Activated B cell treated with CpG ODN at 0.5 μM for 24 hours (primary cell): ENCODE measurements around the gene CRTC3. TPM values are rescaled to one million over a fixed set of nuclear protein-coding genes. Genes with fewer than 3 reads are reported as not detected.

Experiments
- ATAC-seq: fragments of 200-7000 bp; cut with Tn5 transposase; one replicate; pipeline ENCODE4 v1.10.0; 2021; ENCODE audit warnings: low read depth, mild to moderate bottlenecking, moderate library complexity
- CTCF ChIA-PET: fragments of 350-600 bp; sonication (Branson Sonifier 250); formaldehyde crosslinking; loops from one replicate; lab custom pipeline; 2021; ENCODE audit warnings: antibody characterized with exemption; lab: Charles Lee
- POLR2A ChIA-PET: fragments of 350-600 bp; sonication (Branson Sonifier 250); formaldehyde crosslinking; loops from one replicate; lab custom pipeline; 2021; ENCODE audit warnings: antibody characterized with exemption; lab: Charles Lee
- DNase-seq: peaks from one replicate; pipeline ENCODE4 v3.0.0; 2022
- H3K27ac Mint-ChIP-seq: one replicate; pipeline ENCODE4 v1.8.0; 2020; ENCODE audit warnings: mixed read lengths
- H3K27me3 Mint-ChIP-seq: one replicate; pipeline ENCODE4 v1.8.0; 2021; ENCODE audit warnings: mixed read lengths
- H3K36me3 Mint-ChIP-seq: one replicate; pipeline ENCODE4 v1.8.0; 2021; ENCODE audit warnings: low read depth, mixed read lengths
- H3K4me1 Mint-ChIP-seq: one replicate; pipeline ENCODE4 v1.8.0; 2021; ENCODE audit warnings: mixed read lengths
- H3K4me3 Mint-ChIP-seq: one replicate; pipeline ENCODE4 v1.8.0; 2020; ENCODE audit warnings: mild to moderate bottlenecking, mixed read lengths
- H3K9me3 Mint-ChIP-seq: one replicate; pipeline ENCODE4 v1.8.0; 2020; ENCODE audit warnings: mixed read lengths
- intact Hi-C: fragments of 100-400 bp; cut with micrococcal nuclease; formaldehyde crosslinking; loops from one replicate; pipeline ENCODE4 v1.15.1; 2024
- total RNA-seq: library from RNA; stranded (reverse); gene quantifications from 2 replicates; pipeline ENCODE4 v1.2.3, GENCODE V29; 2022
- TF ChIP-seq, protein P1 (sequence below): fragments of 200-600 bp; IDR thresholded peaks from one replicate; pipeline ENCODE4 v1.8.0; 2022; ENCODE audit warnings: antibody characterized with exemption, mild to moderate bottlenecking

Gene CRTC3
- total RNA-seq, 1 donor from 2014 or later, result 65.0 TPM

DNA sequence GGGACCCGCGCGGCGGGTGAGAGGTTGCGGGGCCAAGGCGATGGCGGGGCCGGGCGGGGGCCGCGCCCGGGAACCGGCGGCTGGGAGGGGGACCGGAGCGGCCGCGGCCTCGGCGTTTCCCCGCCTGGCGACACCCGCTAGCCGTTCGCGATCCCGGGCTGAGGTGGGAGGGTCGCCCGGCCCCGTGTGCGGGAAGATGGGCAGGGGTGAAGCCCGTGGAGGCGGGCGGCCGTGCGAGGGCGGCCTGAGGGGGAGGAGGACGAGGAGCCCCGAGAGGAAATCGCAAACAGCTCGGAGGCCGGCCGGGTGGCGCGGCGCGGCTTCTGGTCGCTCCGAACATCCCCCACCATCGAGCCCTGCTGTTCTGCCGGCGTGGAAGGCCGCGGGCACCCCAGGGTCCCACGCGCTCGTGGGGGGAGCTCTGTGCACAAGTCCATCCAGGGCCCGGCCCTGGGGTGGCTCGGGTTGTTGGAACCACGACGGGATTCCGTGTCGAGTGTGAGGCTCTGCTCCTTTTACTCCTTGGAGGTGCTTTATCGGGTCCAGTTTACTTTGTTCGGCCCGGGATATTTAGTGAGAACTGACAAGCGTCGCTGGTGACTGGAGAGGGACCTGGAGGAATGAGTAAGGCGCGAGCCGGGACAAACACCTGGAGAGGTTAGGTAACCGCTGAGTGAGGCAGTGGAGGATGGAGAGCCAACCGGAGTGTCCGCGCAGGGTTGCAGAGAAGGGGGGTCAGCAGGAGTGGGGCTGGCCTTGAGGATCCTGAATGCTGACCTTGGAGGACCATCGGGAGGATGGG is 728 bp downstream of the CRTC3 start:
- POLR2A ChIA-PET, result interaction anchor here (0.7 to 3.3 kb wide), 14 partner anchors 9 to 400 kb away, joined by 3 to 28 read pairs (median 5); partner anchors contain the start of genes CIB1, GDPGP1 and IQGAP1
- Mint-ChIP-seq H3K27ac (peak overlapping the region; percentile 81), H3K36me3 (peaks cover 2% of the 10 kb centered on the region), H3K4me1 (peaks cover 51% of the 10 kb centered on the region), H3K4me3 (peak overlapping the region; percentile 95), H3K27me3 (no peaks in the 10 kb centered on the region), H3K9me3 (no peaks in the 10 kb centered on the region)
- no peak for DNase-seq
- TF ChIP-seq, protein P1, sequence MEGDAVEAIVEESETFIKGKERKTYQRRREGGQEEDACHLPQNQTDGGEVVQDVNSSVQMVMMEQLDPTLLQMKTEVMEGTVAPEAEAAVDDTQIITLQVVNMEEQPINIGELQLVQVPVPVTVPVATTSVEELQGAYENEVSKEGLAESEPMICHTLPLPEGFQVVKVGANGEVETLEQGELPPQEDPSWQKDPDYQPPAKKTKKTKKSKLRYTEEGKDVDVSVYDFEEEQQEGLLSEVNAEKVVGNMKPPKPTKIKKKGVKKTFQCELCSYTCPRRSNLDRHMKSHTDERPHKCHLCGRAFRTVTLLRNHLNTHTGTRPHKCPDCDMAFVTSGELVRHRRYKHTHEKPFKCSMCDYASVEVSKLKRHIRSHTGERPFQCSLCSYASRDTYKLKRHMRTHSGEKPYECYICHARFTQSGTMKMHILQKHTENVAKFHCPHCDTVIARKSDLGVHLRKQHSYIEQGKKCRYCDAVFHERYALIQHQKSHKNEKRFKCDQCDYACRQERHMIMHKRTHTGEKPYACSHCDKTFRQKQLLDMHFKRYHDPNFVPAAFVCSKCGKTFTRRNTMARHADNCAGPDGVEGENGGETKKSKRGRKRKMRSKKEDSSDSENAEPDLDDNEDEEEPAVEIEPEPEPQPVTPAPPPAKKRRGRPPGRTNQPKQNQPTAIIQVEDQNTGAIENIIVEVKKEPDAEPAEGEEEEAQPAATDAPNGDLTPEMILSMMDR, result no peak
- CTCF ChIA-PET, result interaction anchor here (0.7 to 2.4 kb wide), 5 partner anchors 14 to 355 kb away, joined by 3 to 7 read pairs (median 4); no protein-coding TSS in a partner anchor
- intact Hi-C loops, result loop anchor here (1.0 to 5.0 kb wide), 4 partner anchors 42 to 402 kb away; partner anchors contain the start of genes BLM and HDDC3
- peak; percentile 42 for ATAC-seq

DNA sequence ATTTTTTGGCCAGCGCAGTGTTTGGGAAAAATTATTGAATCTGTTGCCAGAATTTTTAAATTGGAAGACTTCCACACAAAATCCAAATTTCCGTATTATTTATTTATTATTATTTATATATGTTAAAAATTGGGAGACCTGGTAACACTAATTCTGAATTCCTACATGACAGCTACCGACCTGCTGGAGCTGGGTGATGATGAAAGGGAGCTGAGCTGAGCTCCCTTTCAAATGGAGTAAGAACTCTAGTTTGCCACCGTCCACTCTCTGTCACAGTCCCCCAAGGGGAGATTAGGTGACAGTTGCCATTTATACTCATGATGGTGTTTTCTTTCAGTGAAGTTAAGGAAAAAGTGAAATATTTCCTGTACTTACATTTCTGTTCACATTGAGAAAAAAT is 1.4 kb downstream of the CRTC3 start:
- DNase-seq (no peak), ATAC-seq (no peak)
- Mint-ChIP-seq H3K9me3 (no peaks in the 10 kb centered on the region), H3K4me3 (peak overlapping the region; percentile 95), H3K36me3 (peaks cover 2% of the 10 kb centered on the region), H3K4me1 (peaks cover 56% of the 10 kb centered on the region), H3K27me3 (no peaks in the 10 kb centered on the region), H3K27ac (no peak overlapping the region)
- CTCF ChIA-PET, result interaction anchor here (0.8 to 2.4 kb wide), 3 partner anchors 15 to 354 kb away, joined by 3 to 7 read pairs (median 4); no protein-coding TSS in a partner anchor
- intact Hi-C loops, result loop anchor here (5.0 kb wide), 2 partner anchors 41 to 401 kb away; partner anchors contain the start of gene HDDC3
- TF ChIP-seq, protein P1, result no peak
- POLR2A ChIA-PET, result interaction anchor here (0.9 to 3.3 kb wide), 8 partner anchors 8 to 143 kb away, joined by 3 to 28 read pairs (median 8); partner anchors contain the start of gene IQGAP1

DNA sequence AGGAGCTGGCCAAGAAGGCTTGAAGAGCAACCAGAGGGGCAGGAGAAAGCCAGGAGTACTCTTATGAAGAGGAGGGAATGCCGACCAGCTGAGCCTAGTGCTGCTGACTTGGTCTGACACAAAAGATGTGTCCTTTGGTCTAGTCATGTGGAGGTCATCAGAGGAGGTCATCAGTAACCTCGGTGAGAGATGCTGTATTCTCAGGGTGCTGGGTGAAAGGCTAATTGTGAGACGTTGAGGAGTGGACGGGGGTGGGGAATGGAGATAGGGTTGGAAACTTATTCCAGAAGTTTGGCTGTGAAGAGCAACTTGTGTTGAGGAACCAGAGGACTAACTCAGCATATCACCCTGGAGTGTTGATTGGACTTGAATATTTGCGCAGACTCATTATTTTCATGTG is 5.5 kb downstream of the CRTC3 start:
- H3K36me3 Mint-ChIP-seq, result peaks cover 17% of the 10 kb centered on the region
- CTCF ChIA-PET, result no interaction called here
- ATAC-seq, result no peak
- H3K27me3 Mint-ChIP-seq, result no peaks in the 10 kb centered on the region
- intact Hi-C loops, result no loop called here
- POLR2A ChIA-PET, result interaction anchor here (1.3 kb wide), 1 partner anchor 61 kb away, joined by 4 read pairs; no protein-coding TSS in a partner anchor
- no peaks in the 10 kb centered on the region for H3K9me3 Mint-ChIP-seq
- DNase-seq, result no peak
- TF ChIP-seq, protein P1, result no peak
- peaks cover 64% of the 10 kb centered on the region for H3K4me1 Mint-ChIP-seq
- no peak overlapping the region for H3K27ac Mint-ChIP-seq
- H3K4me3 Mint-ChIP-seq, result no peak overlapping the region

DNA sequence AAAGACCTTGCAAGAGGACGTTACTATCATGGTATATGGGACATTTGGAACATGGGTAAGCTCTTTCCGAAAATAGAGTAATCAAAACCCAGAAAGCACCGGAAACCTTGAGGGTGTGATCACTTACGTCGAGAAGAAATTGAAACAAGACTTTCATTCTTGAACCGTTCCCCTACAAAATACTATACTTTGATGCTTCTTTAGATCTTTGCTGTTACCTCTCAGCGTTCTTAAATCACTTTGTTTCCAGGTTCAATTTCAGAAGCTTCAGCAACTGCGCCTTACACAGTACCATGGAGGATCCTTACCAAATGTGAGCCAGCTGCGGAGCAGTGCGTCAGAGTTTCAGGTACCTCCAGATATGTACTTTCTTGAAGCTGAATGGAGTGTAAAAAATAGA is 10.1 kb downstream of the CRTC3 start:
- ATAC-seq, result no peak

More for the DNA sequence above, 10.1 kb downstream of the CRTC3 start:
- TF ChIP-seq, protein P1, result no peak
- peaks cover 32% of the 10 kb centered on the region for H3K4me1 Mint-ChIP-seq
- intact Hi-C loops, result no loop called here
- POLR2A ChIA-PET, result interaction anchor here (1.1 to 3.0 kb wide), 3 partner anchors 9 to 57 kb away, joined by 3 to 11 read pairs (median 4); partner anchors contain the start of gene CRTC3
- CTCF ChIA-PET, result interaction anchor here (0.6 to 1.4 kb wide), 2 partner anchors 127 to 220 kb away, joined by 3 to 4 read pairs; no protein-coding TSS in a partner anchor
- H3K27me3 Mint-ChIP-seq, result no peaks in the 10 kb centered on the region
- H3K9me3 Mint-ChIP-seq, result no peaks in the 10 kb centered on the region
- no peak for DNase-seq
- peaks cover 34% of the 10 kb centered on the region for H3K36me3 Mint-ChIP-seq
- H3K27ac Mint-ChIP-seq, result no peak overlapping the region
- H3K4me3 Mint-ChIP-seq, result no peak overlapping the region
